HT1080 (cell line): Measurements from ENCODE around the gene SLC43A3. TPM values are rescaled to one million over a fixed set of nuclear protein-coding genes. Genes with fewer than 3 reads are reported as not detected.
A peak's percentile ranks its signal among the peaks of the same experiment; 100 is the strongest.
"Not testable (repeated sequence)": the region's sequence is repeated elsewhere in the genome, so short reads cannot be mapped to it uniquely, and the experiment has no call there.

Experiments
- DNase-seq: peaks from one replicate; pipeline ENCODE4 v3.0.0-alpha.2; 2015; ENCODE audit warnings: low read depth
- total RNA-seq: library from RNA; depleted of rRNA; stranded (reverse); fragments of >200 nt; shearing (Covaris generic); gene quantifications from 2 replicates; pipeline ENCODE4 v1.2.3, GENCODE V29; 2014

SLC43A3 gene
- total RNA-seq, 1 experiment from 2014 or later = 87.2 TPM

DNA sequence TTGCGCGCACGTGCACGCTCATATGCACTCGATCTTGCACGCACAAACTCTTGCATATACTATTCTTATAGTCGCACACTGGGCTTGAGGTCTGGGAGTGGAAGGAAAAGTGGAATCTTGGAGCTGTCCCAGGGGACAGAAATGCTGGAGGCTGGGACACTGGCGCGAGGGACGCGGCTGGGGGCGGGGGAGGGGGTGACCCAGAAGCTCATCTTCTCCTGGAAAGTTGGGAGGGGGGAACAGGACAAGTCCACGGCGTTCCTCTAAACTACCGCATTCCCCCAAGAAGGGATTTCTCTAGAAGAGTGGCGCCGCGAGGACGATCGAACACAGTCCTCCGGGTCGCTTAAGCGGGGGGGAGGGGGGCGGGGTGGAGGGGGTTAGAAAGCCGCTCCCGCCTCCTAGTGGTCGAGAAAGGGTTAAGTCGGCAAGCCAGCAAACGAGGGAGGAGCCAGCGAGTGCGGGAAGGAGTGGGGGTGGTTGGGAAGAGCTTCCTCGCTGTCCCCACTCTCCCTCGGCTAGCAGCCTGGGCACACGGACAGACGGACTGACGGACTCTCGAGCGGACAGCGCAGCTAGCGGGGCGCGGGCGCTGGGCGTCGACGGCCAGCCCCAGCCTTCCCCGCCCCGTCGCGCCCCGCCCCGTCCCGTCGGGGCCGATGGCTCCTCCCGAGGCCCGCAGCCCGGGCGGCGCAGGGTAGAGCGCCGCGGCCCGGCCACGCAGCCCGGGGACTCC is 33.3 kb upstream of the SLC43A3 start, which contains the start of gene RTN4RL2:
Gene RTN4RL2 (plus strand): TSS at position 507 of the 736 bp plus-strand sequence. CDS start 338 bp downstream, outside the sequence.
- peak; percentile 73 for DNase-seq

DNA sequence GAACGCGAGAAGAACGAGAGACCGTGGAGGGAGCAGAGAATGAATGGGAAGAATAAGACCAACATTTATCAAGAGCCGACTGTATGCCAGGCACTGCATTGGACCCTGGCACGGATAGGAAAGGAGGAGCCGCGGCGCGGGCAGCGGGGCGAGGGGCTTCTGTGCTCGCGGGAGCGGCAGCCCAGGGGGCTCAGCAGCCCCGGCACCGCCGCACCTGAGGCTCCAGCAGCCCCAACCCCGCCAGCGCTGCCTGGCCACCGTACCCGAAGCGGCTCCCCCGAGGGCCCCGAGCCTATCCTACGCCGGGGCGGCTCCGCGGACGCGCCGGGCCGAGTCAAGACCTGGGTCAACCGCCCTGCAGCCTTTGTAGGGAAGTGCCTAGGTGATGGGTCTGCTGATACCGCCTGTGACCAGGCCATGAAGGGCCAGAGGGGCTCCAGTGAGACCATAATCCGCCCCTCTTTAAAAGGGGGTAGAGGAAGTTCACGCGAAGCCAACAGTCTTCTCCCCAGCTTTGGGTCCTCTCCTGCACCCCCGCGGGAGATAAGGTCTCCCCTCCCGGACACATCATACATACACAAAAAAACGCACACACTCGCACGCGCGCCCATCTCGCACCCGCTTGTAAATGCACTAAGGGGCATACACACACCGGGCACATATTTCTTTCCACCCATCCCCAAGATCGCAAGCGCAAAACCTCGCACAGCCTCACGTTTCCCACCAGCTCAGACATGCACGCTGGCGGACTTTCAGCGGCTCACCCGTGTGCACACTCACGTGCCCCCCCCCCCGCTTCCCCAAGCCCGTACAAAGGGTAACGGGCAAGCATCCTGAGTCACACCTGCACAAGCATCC is 32.5 kb upstream of the SLC43A3 start:
- DNase-seq = peak; percentile 18

DNA sequence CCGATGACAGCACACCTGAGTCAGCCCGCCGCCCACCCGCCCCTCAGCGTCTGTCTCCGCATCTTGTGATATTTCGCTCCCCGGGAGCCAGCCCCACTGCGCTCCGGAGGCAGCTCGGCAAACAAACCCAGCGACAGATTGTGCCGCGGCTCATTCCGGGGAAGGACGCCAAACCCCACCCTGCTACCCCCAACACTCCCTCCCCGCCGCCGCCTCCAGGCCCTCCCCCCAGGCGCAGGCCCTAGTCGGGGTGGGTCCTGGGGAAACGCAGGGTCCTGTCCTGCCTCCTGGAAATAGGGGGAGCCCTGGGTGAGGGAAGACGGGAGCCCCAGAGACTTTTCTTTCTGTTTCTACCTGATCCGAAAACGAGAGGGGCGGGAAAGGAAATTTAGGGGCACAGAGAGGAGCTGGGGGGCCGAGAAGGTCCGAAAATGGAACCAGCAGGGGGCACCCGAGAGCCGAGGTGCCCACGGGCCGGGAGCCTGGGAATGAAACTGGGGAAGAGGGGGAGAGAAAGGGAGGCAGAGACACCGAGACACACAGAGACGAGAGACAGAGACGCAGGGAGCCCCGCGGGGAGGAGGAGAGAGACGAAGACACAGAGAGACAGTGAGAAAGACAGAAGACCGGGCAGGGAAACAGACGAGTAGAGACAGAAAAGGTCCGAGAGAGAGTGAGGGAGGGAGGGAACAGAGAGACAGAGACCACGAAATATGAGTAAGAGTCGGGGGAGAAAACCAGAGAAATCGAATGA is 31.7 kb upstream of the SLC43A3 start:
- no peak for DNase-seq

DNA sequence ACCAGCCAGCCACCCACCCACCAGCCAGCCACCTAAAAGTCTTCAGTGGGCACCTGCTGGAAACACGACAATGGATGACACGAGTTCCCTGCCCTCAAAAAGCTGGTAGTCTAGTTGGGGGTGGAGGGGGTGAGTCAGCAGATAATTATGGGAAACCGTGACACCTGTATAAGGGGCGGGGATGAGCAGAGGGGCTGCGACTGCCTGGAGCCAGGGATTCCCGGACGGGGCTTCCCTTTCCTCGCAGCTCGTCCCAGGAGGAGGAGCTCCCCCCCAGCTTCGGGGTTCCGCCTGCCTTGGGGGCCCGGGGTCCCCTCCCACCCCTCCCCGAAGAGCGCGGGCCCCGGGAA is 31.1 kb upstream of the SLC43A3 start:
- DNase-seq = no peak

DNA sequence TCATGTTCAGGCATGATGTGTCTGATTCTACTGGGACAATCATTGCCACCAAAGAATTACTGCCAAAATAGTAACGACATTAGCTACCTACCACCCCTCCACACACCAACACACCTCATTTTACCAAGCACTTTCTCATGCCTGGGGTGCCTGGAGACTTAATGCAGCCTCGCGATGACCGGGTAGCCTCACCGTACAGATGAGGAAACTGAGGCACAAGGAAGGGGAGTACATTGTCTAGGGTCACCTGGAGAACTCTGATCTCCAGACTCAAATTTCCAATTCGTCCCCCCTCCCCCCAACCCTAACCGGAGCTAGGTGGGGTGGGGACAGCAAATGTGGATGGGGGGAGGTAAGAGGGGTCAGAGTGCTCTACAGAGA is 30.7 kb upstream of the SLC43A3 start:
- no peak for DNase-seq

DNA sequence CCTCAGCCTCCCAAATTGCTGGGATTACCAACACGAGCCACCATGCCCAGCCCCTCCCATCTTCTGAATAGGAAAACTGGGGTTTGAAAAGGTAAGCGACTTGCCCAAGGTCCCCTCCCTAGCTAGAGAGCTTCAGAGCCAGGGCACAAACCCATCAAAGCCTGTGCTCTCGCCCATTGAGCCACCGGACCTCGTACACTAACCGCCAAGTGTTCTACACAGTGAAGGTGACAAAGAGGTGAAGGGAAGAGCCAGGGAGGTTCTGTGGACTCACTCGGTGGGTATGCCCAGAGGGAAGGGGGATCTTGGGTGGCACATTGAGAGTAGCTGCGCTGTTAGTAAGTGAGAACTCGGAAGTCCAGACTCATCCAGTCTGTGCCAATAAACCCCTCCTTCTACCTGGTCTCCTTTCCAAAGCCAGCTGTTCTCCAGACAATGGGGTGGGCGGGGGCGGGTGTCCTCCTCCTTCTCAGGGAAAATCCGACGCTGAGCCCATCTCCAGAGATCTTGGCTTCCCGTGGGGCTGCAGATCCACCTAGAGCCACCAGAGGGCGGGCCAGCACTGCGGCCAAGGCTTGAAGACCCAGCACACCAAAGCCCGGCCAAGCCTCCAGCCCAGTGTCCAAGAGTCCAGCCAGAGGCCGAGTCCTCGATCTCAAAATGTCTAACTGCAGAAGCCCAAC is 30.2 kb upstream of the SLC43A3 start:
- peak; percentile 69 for DNase-seq

DNA sequence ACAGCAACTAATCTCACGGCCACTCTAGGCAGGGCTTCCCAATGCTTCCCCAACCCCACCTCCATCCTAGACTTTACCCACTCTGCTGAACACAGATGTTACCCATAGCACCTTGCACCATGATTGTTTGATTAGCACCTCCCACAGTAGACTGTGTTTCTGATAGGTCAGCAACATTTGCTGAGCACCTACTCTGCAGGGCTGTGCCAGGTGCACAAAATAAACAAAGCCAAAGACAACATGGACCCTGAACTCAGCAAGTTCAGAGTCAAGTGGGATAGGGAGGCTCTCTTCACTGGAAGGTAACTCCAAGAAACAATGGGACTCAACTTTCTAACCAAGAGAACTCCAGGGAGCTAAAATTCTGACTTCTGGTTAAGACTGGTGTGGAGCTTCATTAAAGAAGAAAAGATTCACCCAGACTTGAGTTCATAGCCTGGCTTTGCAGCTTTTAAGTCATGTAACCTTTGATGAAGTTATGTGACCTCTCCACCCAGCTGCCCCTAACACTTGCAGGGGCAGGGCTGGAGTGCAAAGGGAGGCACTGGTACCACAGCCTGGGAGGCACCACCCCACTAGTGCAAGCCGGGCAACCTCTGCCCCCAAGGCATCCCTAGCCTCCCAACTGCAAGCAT is 26.7 kb upstream of the SLC43A3 start:
- DNase-seq = no peak

DNA sequence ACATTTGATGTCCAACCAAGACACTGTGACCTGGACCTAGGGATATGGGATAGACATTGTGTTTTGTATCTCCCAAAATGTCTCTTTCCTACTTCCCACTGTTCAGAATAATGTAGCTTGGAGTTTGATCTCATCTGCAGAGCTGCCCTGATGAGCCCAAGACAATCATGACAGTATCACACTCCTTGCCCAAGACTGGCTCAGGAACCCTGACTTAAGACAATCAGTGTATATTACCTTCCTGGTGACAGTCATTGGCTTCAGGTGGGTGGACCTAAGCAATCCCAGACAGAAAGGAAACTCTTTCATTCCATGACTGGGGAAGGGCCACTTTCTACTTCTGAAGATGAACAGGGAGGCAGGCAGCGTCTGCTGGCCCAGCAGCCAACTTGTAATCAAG is 19.1 kb upstream of the SLC43A3 start:
- no peak for DNase-seq

DNA sequence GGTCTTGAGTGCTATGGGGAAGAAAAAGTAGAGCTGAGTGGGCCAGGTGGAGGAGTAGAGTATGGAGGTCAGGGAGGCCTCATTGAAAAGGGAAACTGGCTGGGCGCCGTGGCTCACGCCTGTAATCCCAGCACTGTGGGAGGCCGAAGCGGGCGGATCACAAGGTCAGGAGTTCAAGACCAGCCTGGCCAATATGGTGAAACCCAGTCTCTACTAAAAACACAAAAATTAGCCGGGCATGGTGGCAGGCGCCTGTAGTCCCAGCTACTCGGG is 18.1 kb upstream of the SLC43A3 start:
- not testable (repeated sequence) for DNase-seq

DNA sequence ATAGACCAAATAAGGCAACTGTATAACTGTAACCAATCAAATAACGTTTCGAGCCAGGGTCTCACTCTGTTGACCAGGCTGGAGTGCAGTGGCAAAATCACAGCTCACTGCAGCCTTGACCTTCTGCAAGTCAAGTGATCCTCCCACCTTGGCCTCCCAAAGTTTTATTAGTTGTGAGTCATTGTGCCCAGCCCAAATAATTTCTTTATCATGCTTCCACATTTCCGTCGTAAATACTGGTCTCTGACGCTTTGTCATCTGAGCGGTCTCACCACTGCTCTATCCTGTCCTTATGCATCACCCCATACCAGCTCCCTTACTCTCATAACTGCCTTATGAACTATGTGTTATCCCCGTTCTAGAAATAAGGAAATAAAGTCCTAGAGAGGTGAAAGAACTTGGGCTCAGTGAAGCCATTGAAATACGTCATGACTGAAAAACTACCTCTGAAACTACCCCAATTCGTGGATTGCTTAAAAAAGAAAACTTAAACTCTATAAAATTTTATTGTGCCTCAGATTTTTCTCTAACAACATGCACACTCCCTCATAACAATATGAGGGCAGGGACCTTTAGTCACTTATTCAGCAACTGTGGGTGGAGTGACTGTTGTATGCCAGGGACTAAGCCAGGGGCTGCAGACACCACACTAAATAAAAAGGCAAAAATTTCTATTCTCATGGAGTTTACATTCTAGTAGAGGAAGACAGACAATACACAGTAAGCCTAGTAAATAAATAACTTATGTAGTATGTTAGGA is 17.6 kb upstream of the SLC43A3 start:
- peak; percentile 63 for DNase-seq

DNA sequence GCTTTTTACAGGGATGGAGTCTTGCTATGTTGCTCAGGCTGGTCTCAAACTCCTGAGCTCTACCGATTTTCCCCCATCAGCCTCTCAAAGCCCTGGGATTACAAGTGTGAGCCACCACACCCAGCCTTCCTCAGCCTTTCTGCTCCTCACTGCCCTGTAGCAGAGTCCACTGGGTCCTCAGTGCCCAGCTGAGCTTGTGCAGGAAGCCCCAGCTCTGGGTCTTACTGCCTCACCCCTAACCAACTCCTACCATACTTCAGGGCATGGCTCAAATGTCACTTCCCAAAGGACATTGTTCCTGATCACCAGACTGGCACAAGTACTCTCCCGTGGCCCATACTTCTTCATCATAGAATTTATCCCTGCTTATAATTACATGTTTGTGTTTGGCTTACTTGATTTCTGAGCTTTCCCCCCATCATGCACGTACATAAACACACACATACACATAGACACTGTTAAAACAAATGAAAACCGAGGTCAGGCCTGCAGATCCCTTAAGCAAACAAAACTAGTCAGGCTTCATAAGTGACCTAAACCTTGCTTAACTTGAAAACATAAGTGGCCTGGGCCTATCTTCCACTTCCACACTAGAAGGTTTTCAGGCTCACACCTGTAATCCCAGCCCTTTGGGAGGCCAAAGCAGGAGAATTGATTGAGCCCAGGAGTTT is 14.0 kb upstream of the SLC43A3 start:
- DNase-seq = no peak

DNA sequence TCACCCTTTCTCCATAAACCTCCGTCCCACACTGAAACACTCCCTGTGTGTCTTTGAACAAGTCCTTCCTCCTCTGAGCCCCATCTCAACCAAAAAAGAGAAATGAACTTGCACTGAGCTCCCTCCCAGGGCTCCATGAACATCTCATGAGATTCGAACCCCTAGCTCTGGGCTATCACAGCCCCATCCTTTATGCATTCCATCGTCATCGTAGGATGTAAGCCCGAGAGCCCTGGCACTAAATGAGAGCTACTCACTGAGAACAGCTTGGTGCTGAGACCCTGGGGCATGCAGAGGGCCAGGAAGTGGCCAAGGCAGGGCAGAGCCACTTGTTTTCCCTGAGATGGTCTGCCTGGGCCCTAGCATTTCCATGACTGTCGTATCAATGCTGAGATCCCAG is 12.9 kb upstream of the SLC43A3 start:
- DNase-seq = no peak

DNA sequence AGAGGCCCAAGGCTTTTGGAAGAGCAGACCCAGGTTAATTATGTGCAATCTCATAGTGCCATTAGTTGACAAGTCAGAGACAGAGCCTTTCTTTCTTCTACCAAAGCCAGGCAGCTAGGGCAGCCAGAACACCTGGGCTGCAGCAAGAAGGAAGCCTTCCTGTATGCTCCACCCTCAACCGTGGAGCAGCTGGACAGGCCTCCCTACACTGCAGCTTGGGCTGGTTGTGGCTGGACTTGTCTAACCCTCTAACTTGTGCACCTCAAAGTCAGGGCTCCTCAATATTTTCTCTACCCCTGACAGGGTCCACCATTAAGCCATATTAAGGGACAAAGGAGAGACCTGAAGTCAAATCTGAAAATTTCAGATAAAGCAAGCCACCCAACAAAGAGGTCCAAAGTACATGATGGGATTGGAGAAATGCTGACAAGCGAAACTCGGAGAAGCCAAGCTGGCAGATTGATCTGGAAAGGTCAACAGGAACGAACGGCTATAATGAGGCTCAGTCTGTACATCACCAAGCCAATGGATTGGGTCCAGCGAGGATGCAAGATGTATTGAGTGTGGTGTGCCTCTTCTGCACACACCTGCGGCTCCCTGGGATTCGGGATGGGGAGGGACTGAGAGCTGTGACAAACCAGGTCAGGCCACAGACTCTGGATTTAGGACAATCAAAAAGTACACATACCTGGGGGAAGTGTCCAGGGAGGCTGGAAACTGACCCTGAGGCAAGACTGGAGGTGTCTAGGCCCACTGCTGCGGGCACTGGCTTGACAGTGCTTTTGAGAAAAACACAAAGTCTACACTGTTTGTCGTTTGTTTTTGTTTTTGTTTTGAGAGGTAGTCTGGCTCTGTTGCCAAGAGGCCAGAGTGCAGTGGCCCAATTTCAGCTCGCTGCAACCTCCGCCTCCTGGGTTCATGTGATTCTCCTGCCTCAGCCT is 11.7 kb upstream of the SLC43A3 start:
- DNase-seq = no peak

DNA sequence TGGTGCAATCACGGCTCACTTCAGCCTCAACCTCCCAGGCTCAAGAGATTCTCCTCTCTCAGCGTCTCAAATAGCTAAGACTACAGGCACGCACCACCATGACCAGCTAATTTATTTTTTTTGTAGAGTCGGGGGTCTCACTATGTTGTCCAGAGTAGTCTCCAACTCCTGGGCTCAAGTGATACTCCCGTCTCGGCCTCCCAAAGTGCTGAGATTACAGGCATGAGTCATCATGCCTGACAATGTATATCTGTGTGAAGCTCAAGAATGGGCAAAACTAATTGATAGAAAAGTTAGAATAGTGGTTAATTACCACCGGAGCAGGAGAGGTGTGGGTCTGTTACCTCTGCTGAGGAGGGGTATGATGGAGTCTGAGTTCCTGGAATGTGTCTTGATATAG is 9.1 kb upstream of the SLC43A3 start:
- no peak for DNase-seq

DNA sequence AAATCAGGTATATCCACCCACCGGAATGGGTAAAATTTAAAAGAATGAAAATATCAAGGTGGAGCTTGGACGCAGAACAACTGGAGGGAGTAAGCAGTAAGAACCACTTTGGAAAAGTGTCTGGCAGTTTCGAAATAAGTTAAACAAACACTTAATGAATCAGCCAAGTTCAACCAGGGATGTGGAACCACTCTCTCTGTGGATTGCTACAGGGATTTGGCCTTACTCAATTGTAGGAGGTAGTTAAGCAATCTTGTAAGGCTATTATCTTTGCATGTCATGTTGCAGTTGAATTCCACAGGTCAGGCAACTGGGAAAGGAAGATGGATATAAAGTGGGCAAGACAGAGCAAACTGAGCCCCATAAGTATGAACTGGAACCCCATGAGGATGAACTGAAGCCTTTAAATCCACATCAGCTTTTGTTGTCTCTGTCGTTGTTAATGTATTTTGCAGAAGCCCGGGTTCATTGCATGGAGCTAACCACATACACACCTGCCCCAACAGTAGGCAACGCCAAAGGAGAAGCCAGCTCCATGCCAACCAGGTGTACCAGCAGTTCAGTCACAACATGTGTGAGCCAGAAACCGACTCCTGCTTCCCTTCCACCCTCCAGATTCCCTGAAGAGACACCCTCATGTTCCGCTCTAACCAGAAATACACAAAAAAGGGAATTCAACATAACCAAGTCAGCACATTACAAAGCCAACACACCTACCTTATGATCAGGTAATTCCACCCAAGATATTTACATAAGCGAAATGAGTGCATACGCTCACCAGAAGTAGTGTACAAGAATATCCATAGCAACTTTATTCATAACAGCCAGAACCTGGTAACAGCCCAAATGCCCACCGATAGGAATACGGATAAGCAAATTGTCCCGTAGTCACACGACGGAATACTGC is 8.0 kb upstream of the SLC43A3 start:
- peak; percentile 78 for DNase-seq

DNA sequence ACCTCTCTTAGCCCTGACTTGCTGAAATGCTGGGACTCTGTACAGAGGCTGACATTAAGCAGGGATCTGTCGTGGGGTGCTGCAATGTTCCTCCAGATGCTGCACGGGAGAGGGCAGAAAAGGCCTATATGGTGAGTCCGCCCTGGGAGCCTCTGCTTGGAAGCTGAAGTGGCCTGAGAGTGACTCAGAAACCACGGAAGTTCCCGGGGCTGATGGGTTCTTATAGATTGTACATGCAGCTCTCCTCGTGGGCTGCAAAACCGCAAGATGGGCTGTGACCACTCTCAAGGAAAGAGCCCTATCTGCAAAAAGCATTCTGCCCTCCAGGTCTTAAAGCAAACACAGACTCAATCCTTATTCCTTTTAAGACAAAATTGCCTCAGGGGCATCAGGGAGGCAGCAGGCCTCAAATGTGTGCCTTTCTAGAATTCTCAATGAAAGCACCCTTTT is 5.8 kb upstream of the SLC43A3 start:
- peak; percentile 94 for DNase-seq

DNA sequence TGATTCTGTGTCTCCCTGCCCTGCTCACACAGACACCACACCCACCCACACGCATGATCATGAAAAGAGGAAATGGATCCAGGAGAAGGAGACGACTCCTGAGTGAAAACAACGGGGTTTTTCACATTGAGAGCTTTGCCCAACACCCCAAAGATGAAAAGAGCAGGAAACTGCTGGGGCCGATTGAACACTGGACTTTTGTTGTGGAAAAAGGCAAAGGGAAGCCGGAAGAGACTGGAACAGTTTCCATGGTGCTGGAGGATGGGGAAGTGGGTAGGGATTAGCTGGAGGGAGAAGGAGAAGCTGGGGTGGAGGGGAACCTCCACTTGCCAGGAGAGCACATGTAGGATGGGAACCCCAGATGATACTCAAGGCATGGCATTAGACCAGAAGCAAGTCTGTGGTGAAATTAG is 5.2 kb upstream of the SLC43A3 start:
- no peak for DNase-seq

DNA sequence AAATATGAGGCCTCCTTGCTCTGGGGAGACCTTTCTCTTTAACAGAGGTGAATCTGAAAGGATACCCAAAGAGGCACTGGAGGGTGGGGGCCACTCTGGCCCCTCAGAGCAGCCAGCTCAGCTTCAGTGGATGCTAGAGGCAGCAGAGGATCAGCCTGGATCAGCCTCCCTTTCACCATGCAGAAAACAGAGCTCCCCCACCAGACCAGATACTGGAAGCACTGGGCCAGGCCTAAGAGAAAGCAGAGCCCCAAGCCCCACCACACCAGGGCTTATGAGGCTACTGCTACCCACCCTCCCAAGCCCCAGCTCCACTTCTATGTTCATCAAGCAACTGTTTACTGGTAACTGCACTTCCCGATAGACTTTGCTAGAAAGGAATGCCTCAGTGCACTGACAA is 4.0 kb upstream of the SLC43A3 start:
- DNase-seq = no peak
